CD4-positive, CD25-positive, alpha-beta regulatory T cell (primary cell): ENCODE data around the gene KHNYN. TPM values are rescaled to one million over a fixed set of nuclear protein-coding genes. Genes with fewer than 3 reads are reported as not detected.

Source experiments
- ATAC-seq, 2 donors: fragments of 150-1000 bp; cut with Tn5 transposase; one replicate each; pipeline ENCODE4 v1.10.0; 2021; ENCODE audit warnings: low read depth in 2 of 2, moderate number of reproducible peaks in 2 of 2, moderate library complexity in 1 of 2
- DNase-seq, 3 donors: peaks; one replicate each; pipeline versions ENCODE4 v3.0.0 to v3.0.0-alpha.2; 2012 to 2022; ENCODE audit warnings: mixed read lengths in 1 of 3
- H3K27ac ChIP-seq: one replicate; pipeline ENCODE4 v1.7.0; 2013; ENCODE audit warnings: mild to moderate bottlenecking, low read length; ENCODE audit not compliant: insufficient read depth, poor library complexity, severe bottlenecking
- H3K27me3 ChIP-seq: one replicate; pipeline ENCODE4 v1.7.0; 2013; ENCODE audit warnings: low read length; ENCODE audit not compliant: control insufficient read depth, insufficient read depth
- H3K36me3 ChIP-seq: one replicate; pipeline ENCODE4 v1.7.0; 2013; ENCODE audit warnings: mild to moderate bottlenecking, low read length, moderate library complexity; ENCODE audit not compliant: control insufficient read depth, insufficient read depth
- H3K4me1 ChIP-seq: 2 replicates; pipeline ENCODE4 v1.7.0; 2013; ENCODE audit warnings: mild to moderate bottlenecking, low read length; ENCODE audit not compliant: insufficient read depth, control insufficient read depth, poor library complexity, severe bottlenecking
- H3K4me3 ChIP-seq: one replicate; pipeline ENCODE4 v1.7.0; 2013; ENCODE audit warnings: low read depth, mild to moderate bottlenecking, low read length, moderate library complexity
- H3K9me3 ChIP-seq, 2 experiments: 1 replicate in 1 of 2; 2 replicates in 1 of 2; pipeline ENCODE4 v1.7.0; 2013; ENCODE audit warnings: low read length in 2 of 2, mild to moderate bottlenecking in 1 of 2, moderate library complexity in 1 of 2; ENCODE audit not compliant: control insufficient read depth in 2 of 2
- H3K27ac Mint-ChIP-seq, 3 donors: one replicate each; pipeline ENCODE4 v1.8.0; 2020 to 2022; ENCODE audit warnings: mild to moderate bottlenecking in 3 of 3, mixed read lengths in 3 of 3, moderate library complexity in 2 of 3
- H3K27me3 Mint-ChIP-seq: one replicate; pipeline ENCODE4 v1.8.0; 2022; ENCODE audit warnings: mild to moderate bottlenecking, mixed read lengths
- H3K36me3 Mint-ChIP-seq: one replicate; pipeline ENCODE4 v1.8.0; 2020; ENCODE audit warnings: mixed read lengths
- H3K4me1 Mint-ChIP-seq, 4 donors: one replicate each; pipeline ENCODE4 v1.8.0; 2020 to 2022; ENCODE audit warnings: mixed read lengths in 4 of 4, mild to moderate bottlenecking in 1 of 4
- H3K4me3 Mint-ChIP-seq, 4 donors: one replicate each; pipeline ENCODE4 v1.8.0; 2020 to 2022; ENCODE audit warnings: mild to moderate bottlenecking in 4 of 4, mixed read lengths in 4 of 4, moderate library complexity in 3 of 4
- H3K9me3 Mint-ChIP-seq, 7 donors: one replicate each; pipeline ENCODE4 v1.8.0; 2020 to 2022; ENCODE audit warnings: mixed read lengths in 7 of 7, mild to moderate bottlenecking in 3 of 7, moderate library complexity in 2 of 7
- polyA plus RNA-seq, 4 donors: library from polyadenylated mRNA; unstranded; fragments of 300-500 nt; fragmentation: Illumina TruSeq; gene quantifications; one replicate each; pipeline ENCODE4 v1.2.3, GENCODE V29; 2021
- total RNA-seq: library from RNA; stranded (reverse); gene quantifications from one replicate; pipeline ENCODE4 v1.2.3, GENCODE V29; 2022

Gene KHNYN
- total and polyA plus RNA-seq, 5 donors from 2014 or later: 12.4 to 139 (median 15.5) TPM

GRCh38 chr14:24388474-24389179 is 41.1 kb upstream of the KHNYN start:
- ATAC-seq (no peak), DNase-seq (no peak)
- Histone ChIP-seq H3K4me3 (no peak overlapping the region), H3K4me1 (no peaks in the 10 kb centered on the region), H3K9me3 (no peaks in the 10 kb centered on the region), H3K27ac (no peak overlapping the region), H3K27me3 (peaks cover 7% of the 10 kb centered on the region), H3K36me3 (no peaks in the 10 kb centered on the region)
- Mint-ChIP-seq H3K36me3 (no peaks in the 10 kb centered on the region), H3K9me3 (peaks cover 0 to 1% (median 0%) of the 10 kb centered on the region in 7 donors), H3K27ac (no peak overlapping the region), H3K27me3 (peaks cover 40% of the 10 kb centered on the region), H3K4me1 (peaks cover 0 to 4% (median 0%) of the 10 kb centered on the region in 4 donors), H3K4me3 (no peak overlapping the region)

DNA sequence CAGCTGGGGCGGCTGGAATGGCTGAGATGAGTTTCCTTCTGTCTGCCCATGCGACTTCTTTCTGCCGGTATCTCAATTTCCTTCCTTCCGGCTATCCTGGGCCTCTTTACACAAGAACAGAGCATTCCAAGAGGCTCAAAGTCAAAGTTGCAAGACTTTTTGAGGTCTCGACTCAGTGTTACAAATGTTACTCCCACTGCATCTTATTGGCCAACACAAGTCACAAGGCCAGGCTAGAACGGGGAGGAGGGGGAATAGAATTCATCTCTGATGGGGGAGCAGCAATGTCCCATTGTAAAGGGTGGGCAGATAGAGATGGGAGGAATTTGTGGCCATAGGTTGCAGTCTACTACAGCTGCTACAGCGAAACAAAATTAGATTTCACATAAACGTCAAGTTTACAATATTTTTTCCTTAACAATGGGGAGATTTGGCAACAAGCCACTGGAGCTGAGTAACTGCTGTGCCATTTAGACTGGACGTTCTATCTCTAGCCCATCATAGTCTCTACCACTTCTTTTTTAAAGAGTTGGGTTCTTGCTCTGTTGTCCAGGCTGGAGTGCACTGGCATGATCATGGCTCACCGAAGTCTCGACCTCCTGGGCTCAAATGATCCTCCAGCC is 40.4 kb upstream of the KHNYN start:
- Histone ChIP-seq H3K36me3 (no peaks in the 10 kb centered on the region), H3K27me3 (peaks cover 4% of the 10 kb centered on the region), H3K9me3 (no peaks in the 10 kb centered on the region), H3K4me1 (no peaks in the 10 kb centered on the region), H3K27ac (no peak overlapping the region), H3K4me3 (no peak overlapping the region)
- Mint-ChIP-seq H3K36me3 (no peaks in the 10 kb centered on the region), H3K9me3 (no peaks in the 10 kb centered on the region), H3K4me1 (peaks cover 0 to 4% (median 0%) of the 10 kb centered on the region in 4 donors), H3K4me3 (no peak overlapping the region), H3K27me3 (peaks cover 44% of the 10 kb centered on the region), H3K27ac (no peak overlapping the region)
- ATAC-seq: no peak
- no peak for DNase-seq

DNA sequence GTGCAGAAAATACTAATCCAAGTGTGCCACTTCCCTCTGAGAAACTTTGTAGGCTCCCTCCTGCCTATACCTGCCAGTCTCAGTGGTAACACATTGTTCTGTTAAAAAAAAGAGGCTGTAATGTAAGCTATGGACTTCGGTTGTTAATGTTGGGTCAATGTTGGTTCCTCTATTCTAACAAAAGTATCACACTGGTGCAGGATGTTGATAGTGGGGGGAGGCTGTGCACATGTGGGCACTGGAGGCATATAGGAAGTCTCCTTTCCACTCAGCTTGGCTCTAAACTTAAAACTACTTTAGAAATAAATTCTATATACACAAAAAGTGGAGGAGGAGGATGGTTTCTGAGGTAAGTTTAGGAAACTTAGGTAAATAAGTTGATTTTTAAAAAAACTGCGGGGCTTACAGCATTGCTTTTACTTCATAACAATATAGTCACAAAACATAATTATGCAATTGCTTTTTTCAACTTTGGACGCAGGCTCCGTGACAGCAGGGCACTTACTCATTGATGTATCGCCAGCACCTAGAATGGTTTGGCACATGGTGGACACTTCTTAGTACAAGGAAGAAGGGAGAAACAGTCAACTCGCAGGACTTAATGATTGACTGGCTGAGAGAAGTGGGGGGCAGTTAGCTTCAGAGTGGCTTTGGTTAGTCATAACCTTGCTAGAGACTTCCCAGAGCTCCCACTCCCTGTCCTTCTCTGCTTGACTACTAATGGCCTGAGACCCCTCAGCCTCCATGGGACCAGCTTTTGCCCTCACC is 38.9 kb upstream of the KHNYN start:
- H3K36me3 ChIP-seq: no peaks in the 10 kb centered on the region
- ATAC-seq (no peak), DNase-seq (no peak)
- H3K27me3 Mint-ChIP-seq: peaks cover 40% of the 10 kb centered on the region
- peaks cover 0 to 4% (median 0%) of the 10 kb centered on the region in 4 donors for H3K4me1 Mint-ChIP-seq
- no peaks in the 10 kb centered on the region for H3K36me3 Mint-ChIP-seq
- no peak overlapping the region for H3K27ac Mint-ChIP-seq
- H3K27me3 ChIP-seq: peaks cover 4% of the 10 kb centered on the region
- no peaks in the 10 kb centered on the region for H3K9me3 ChIP-seq
- no peak overlapping the region for H3K27ac ChIP-seq
- no peaks in the 10 kb centered on the region for H3K9me3 Mint-ChIP-seq
- no peaks in the 10 kb centered on the region for H3K4me1 ChIP-seq
- no peak overlapping the region for H3K4me3 Mint-ChIP-seq
- H3K4me3 ChIP-seq: no peak overlapping the region

- Mint-ChIP-seq H3K27ac (no peak overlapping the region), H3K9me3 (no peaks in the 10 kb centered on the region), H3K36me3 (no peaks in the 10 kb centered on the region), H3K4me1 (peaks cover 0 to 4% (median 2%) of the 10 kb centered on the region in 4 donors), H3K27me3 (peaks cover 50% of the 10 kb centered on the region), H3K4me3 (no peak overlapping the region)
- DNase-seq: no peak
- H3K27ac ChIP-seq: no peak overlapping the region
- no peaks in the 10 kb centered on the region for H3K9me3 ChIP-seq
- no peak overlapping the region for H3K4me3 ChIP-seq
- no peaks in the 10 kb centered on the region for H3K4me1 ChIP-seq
- ATAC-seq: no peak
- peaks cover 4% of the 10 kb centered on the region for H3K27me3 ChIP-seq
- no peaks in the 10 kb centered on the region for H3K36me3 ChIP-seq
Observed at GRCh38 chr14:24392325-24393091, 37.2 kb upstream of the KHNYN start.

DNA sequence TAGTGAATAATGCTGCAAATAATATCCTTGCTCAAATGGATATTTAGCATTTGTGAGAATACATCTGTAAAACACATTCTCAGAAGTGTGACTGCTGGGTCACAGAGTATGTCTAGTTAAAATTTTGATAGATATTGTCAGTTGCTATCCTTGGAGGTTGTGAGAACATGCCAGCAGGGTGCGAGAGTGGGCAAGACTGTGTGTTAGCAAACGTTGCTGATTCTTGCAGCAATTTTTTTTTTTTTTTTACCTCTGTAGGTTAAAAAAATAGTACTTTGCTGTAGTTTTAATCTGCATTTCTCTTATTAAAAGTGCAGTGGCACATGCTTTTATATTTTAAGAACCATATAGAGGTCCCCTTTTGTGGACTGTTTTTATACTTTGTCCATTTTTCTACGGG is 35.5 kb upstream of the KHNYN start:
- no peaks in the 10 kb centered on the region for H3K36me3 Mint-ChIP-seq

DNA sequence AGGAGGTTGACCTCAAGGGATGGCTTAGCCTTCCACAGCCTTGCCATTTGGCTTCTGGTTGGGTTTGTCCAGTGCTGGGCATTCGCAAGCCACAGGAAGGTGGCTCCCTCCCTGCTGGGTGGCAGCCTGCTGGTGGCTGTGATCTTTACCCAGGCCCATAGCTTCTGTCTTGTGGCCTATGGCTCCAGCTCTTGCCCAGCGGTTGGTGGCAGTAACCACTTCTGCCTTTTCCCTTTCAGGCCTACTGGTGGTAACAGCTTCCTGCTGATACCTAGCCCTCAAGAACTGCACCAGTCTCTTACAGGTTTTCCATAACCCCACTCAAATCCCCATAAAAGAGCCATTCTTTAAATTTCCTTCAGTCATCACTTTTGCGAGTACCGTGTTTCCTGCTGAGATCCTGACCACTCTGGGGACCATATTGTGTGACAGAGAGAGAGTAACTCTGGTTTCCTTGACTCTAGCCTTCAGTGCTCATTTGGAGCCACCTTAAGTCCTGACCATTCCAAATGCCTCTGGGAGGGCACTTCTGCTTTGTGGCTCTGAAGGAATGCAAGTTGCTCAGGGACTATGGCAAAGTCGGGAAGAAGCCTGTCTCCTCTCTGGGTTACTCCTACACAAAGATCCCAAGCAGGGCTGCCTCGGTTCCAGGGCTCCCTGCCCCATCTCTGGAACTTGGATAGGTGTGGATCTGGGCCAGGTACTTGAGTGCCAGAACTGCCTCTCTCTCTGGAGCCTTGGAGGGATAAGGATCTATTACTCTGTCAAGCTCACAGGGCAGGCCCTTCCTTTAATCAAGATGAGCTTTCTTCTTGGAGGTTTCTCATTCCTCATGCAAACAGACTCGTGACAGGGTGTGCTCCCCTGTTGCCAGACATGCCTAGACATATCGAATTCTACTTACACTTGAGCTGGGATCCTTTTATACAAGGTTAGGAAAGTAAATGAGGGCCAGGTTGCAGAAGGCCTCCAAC is 33.9 kb upstream of the KHNYN start:
- H3K9me3 Mint-ChIP-seq: peaks cover 0 to 1% (median 0%) of the 10 kb centered on the region in 7 donors
- H3K9me3 ChIP-seq: no peaks in the 10 kb centered on the region
- H3K4me3 ChIP-seq: no peak overlapping the region
- no peaks in the 10 kb centered on the region for H3K36me3 ChIP-seq
- peaks cover 49% of the 10 kb centered on the region for H3K27me3 Mint-ChIP-seq
- DNase-seq (no peak), ATAC-seq (peak; percentile 19 to 20)
- no peak overlapping the region for H3K27ac Mint-ChIP-seq
- no peak overlapping the region for H3K27ac ChIP-seq
- H3K4me3 Mint-ChIP-seq: no peak overlapping the region
- peaks cover 0 to 11% (median 4%) of the 10 kb centered on the region in 4 donors for H3K4me1 Mint-ChIP-seq
- no peaks in the 10 kb centered on the region for H3K36me3 Mint-ChIP-seq
- no peaks in the 10 kb centered on the region for H3K27me3 ChIP-seq
- peaks cover 10% of the 10 kb centered on the region for H3K4me1 ChIP-seq

More for the DNA sequence above, 35.5 kb upstream of the KHNYN start:
- DNase-seq: peak in 1 of 3 donors; percentile 25
- Histone ChIP-seq H3K36me3 (no peaks in the 10 kb centered on the region), H3K27me3 (peaks cover 2% of the 10 kb centered on the region), H3K4me1 (peaks cover 6% of the 10 kb centered on the region), H3K27ac (no peak overlapping the region), H3K9me3 (no peaks in the 10 kb centered on the region), H3K4me3 (no peak overlapping the region)
- Mint-ChIP-seq H3K9me3 (no peaks in the 10 kb centered on the region), H3K4me3 (no peak overlapping the region), H3K27ac (no peak overlapping the region), H3K4me1 (peaks cover 0 to 6% (median 1%) of the 10 kb centered on the region in 4 donors), H3K27me3 (peaks cover 40% of the 10 kb centered on the region)
- ATAC-seq: no peak
